ENCODE results near the gene FBH1. TPM values are rescaled to one million over a fixed set of nuclear protein-coding genes. Genes with fewer than 3 reads are reported as not detected.
A peak's percentile ranks its signal among the peaks of the same experiment; 100 is the strongest.

The FBH1 gene
- total and polyA plus RNA-seq, 8 donors: 74.7 to 96.1 (median 85.0) TPM

DNA sequence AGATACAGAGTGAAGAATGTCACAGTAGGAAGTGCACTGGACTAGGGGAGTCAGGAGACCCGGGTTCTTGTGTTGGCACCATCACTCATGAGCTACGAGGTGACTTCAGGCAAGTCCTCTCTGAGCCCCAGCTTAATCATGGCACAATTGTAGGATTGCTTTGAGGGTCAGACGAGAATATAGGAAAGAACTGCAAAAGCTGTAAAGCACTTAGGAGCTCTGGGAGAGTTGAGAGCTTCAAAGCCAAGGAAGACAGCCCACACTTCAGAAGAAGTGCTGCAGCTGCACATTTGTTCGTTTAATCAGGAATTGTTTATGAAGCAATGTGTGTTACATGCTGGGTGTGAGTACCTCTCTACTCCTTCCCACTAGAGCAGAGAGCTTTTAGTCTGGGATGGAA is 4.4 kb downstream of the FBH1 start:
- H3K4me3 ChIP-seq: no peak overlapping the region
- H3K36me3 ChIP-seq: peaks cover 0 to 40% of the 10 kb centered on the region in 2 donors
- peaks cover 0 to 9% of the 10 kb centered on the region in 2 donors for H3K9me3 ChIP-seq
- intact Hi-C loops (cut with DNase I): no loop called here
- H3K27me3 ChIP-seq: no peaks in the 10 kb centered on the region
- DNase-seq: no peak
- TF ChIP-seq, protein P1, sequence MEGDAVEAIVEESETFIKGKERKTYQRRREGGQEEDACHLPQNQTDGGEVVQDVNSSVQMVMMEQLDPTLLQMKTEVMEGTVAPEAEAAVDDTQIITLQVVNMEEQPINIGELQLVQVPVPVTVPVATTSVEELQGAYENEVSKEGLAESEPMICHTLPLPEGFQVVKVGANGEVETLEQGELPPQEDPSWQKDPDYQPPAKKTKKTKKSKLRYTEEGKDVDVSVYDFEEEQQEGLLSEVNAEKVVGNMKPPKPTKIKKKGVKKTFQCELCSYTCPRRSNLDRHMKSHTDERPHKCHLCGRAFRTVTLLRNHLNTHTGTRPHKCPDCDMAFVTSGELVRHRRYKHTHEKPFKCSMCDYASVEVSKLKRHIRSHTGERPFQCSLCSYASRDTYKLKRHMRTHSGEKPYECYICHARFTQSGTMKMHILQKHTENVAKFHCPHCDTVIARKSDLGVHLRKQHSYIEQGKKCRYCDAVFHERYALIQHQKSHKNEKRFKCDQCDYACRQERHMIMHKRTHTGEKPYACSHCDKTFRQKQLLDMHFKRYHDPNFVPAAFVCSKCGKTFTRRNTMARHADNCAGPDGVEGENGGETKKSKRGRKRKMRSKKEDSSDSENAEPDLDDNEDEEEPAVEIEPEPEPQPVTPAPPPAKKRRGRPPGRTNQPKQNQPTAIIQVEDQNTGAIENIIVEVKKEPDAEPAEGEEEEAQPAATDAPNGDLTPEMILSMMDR (IDR thresholded peaks at IDR 0.05): no peak
- peaks cover 11 to 37% of the 10 kb centered on the region in 2 donors for H3K4me1 ChIP-seq
- no peak for ATAC-seq
- no peak overlapping the region for H3K27ac ChIP-seq

DNA sequence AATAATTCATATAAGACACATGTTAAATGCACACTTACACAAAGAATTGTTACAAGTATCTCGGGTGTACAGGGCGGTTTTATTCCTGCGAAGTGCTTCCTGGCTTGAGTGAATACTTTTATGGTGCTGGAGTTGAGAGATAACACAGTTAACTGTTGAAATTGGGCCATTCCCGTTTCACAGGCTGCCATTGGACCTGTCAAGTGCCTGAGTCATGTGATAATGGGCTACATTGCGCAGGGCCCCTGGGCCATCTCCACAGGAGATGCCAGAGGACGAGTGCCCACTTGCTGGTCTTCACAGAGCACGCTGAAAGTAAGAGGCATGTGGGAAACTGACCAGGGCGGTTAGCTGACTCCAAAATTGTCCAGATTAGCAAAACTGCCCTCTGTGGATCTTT is 4.8 kb downstream of the FBH1 start:
- peaks cover 0 to 40% of the 10 kb centered on the region in 2 donors for H3K36me3 ChIP-seq

DNA sequence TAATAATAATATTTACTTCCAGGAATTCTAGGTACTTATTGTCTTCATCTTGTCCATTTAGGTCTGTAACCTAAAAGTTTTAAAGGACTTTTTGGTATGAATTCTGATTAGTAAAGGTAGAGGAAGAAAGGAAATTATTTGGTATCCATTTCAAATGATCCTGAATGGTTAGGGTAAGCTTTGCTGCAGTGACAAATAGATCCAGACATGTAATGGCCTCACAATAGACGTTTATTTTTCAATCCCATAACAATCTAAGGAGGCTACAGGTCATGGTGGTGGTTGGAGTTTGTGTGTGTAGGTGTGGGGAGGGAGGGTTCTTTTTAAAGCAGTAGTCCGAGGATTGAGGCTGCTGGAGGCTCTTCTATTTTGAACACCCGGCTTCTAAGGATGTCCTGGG is 5.3 kb downstream of the FBH1 start:
- intact Hi-C loops (cut with DNase I): no loop called here
- no peak for DNase-seq
- peaks cover 11 to 37% of the 10 kb centered on the region in 2 donors for H3K4me1 ChIP-seq
- peaks cover 0 to 40% of the 10 kb centered on the region in 2 donors for H3K36me3 ChIP-seq
- H3K4me3 ChIP-seq: no peak overlapping the region
- no peak overlapping the region for H3K27ac ChIP-seq
- TF ChIP-seq, protein P1 (IDR thresholded peaks at IDR 0.05): no peak
- H3K27me3 ChIP-seq: no peaks in the 10 kb centered on the region
- no peak for ATAC-seq
- H3K9me3 ChIP-seq: peaks cover 0 to 9% of the 10 kb centered on the region in 2 donors

More for the DNA sequence above, 4.8 kb downstream of the FBH1 start:
- Histone ChIP-seq H3K27ac (no peak overlapping the region), H3K4me1 (peaks cover 11 to 37% of the 10 kb centered on the region in 2 donors), H3K4me3 (no peak overlapping the region), H3K27me3 (no peaks in the 10 kb centered on the region), H3K9me3 (peaks cover 0 to 9% of the 10 kb centered on the region in 2 donors)
- DNase-seq (no peak), ATAC-seq (peak; percentile 4)
- intact Hi-C loops (cut with DNase I): no loop called here
- TF ChIP-seq, protein P1 (IDR thresholded peaks at IDR 0.05): no peak

DNA sequence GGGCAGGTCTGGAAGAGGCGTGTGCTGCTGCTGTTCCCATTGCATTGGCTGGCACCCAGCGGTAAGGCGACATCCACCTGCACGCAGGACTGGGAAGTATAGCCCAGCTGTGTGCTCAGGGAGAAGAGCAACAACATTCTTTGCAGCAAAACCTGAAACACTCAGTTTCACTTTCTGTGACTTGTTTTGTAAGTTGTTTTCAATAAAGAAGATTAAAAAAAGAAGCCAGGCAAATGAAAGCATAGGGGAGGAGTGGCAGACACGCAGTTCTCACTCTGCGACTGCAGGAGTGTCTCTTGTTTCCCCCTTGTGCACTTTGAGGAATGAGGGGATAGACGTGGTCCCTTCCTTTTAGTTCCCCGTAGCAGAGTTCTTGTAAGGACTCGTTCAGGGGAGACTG is 5.8 kb downstream of the FBH1 start:
- peaks cover 11 to 34% of the 10 kb centered on the region in 2 donors for H3K4me1 ChIP-seq
- ATAC-seq (no peak), DNase-seq (no peak)
- intact Hi-C loops (cut with DNase I): no loop called here
- TF ChIP-seq, protein P1 (IDR thresholded peaks at IDR 0.05): no peak
- H3K27me3 ChIP-seq: no peaks in the 10 kb centered on the region
- no peak overlapping the region for H3K27ac ChIP-seq
- H3K9me3 ChIP-seq: peaks cover 0 to 9% of the 10 kb centered on the region in 2 donors
- peaks cover 0 to 40% of the 10 kb centered on the region in 2 donors for H3K36me3 ChIP-seq
- H3K4me3 ChIP-seq: no peak overlapping the region

DNA sequence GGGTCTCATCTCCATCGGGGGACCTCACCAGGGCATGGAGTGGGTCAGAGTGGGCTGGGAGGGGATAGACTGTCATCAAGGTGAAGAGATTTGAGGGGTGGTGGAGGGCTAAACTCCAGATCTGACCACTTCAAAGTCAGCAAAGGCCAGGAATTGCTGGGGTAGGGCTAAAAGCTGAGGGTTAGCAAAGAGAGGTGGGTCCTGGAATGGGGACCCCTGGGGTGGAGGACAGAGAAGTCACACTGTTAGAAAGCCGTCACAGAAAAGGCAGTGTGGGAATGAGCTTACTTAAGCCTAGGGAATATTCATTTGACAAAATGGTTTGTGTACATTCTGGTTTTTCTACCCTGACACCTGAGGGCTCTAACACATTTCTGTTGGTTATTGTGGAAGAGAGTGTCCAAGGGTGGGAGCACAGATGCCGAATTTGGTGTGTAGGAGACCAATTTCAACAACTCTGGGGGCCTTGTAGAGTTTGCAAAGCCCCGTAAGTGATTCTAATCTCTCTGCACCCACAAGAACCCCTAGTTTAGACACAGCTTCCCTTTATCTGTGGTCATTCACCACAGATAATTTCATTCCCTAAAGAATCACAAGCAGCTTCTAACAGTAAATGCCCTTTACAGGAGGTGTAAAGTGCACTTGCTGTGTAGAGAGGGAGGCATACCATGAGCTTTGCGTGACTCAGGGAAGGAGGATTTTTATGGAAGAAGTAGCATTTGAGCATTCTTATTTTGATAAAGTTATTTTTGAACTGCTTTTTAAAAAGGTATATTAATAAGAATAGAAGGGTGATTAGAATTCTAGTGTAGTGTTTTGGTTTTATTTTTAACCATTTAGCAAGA is 6.4 kb downstream of the FBH1 start:
- Histone ChIP-seq H3K4me3 (no peak overlapping the region), H3K27ac (no peak overlapping the region), H3K36me3 (peaks cover 0 to 40% of the 10 kb centered on the region in 2 donors), H3K27me3 (no peaks in the 10 kb centered on the region), H3K9me3 (peaks cover 0 to 9% of the 10 kb centered on the region in 2 donors), H3K4me1 (peaks cover 6 to 28% of the 10 kb centered on the region in 2 donors)
- TF ChIP-seq, protein P1 (IDR thresholded peaks at IDR 0.05): no peak
- DNase-seq (no peak), ATAC-seq (no peak)
- intact Hi-C loops (cut with DNase I): no loop called here

Data from left lung (tissue), 10 donors.